Activated naive CD4-positive, alpha-beta T cell treated with anti-CD3 and anti-CD28 coated beads, Interleukin-2, amount 50 U/mL, for 24 hours (primary cell): Measurements from ENCODE around the gene RNF182.

Experiments used
- H3K27ac Mint-ChIP-seq: one replicate; pipeline ENCODE4 v1.8.0; 2021; ENCODE audit warnings: mild to moderate bottlenecking, mixed read lengths
- H3K27me3 Mint-ChIP-seq: one replicate; pipeline ENCODE4 v1.8.0; 2021; ENCODE audit warnings: mixed read lengths
- H3K36me3 Mint-ChIP-seq: one replicate; pipeline ENCODE4 v1.8.0; 2021; ENCODE audit warnings: mixed read lengths
- H3K4me1 Mint-ChIP-seq: one replicate; pipeline ENCODE4 v1.8.0; 2021; ENCODE audit warnings: mixed read lengths
- H3K4me3 Mint-ChIP-seq: one replicate; pipeline ENCODE4 v1.8.0; 2021; ENCODE audit warnings: mild to moderate bottlenecking, mixed read lengths
- H3K9me3 Mint-ChIP-seq: one replicate; pipeline ENCODE4 v1.8.0; 2021; ENCODE audit warnings: mixed read lengths

Gene RNF182

GRCh38 chr6:13978102-13978640, 53.4 kb downstream of the RNF182 start:
- peaks cover 31% of the 10 kb centered on the region for H3K27me3 Mint-ChIP-seq
- no peaks in the 10 kb centered on the region for H3K4me1 Mint-ChIP-seq
- H3K9me3 Mint-ChIP-seq = no peaks in the 10 kb centered on the region
- H3K36me3 Mint-ChIP-seq = no peaks in the 10 kb centered on the region
- no peak overlapping the region for H3K27ac Mint-ChIP-seq
- no peak overlapping the region for H3K4me3 Mint-ChIP-seq

GRCh38 chr6:13978787-13979186, 54.0 kb downstream of the RNF182 start:
- H3K27me3 Mint-ChIP-seq = peaks cover 35% of the 10 kb centered on the region
- H3K4me3 Mint-ChIP-seq = no peak overlapping the region
- H3K36me3 Mint-ChIP-seq = no peaks in the 10 kb centered on the region
- no peaks in the 10 kb centered on the region for H3K4me1 Mint-ChIP-seq
- no peak overlapping the region for H3K27ac Mint-ChIP-seq
- no peaks in the 10 kb centered on the region for H3K9me3 Mint-ChIP-seq

GRCh38 chr6:13979284-13980171, 54.8 kb downstream of the RNF182 start:
- H3K36me3 Mint-ChIP-seq = no peaks in the 10 kb centered on the region
- H3K4me3 Mint-ChIP-seq = no peak overlapping the region
- H3K9me3 Mint-ChIP-seq = no peaks in the 10 kb centered on the region
- H3K27me3 Mint-ChIP-seq = peaks cover 37% of the 10 kb centered on the region
- no peak overlapping the region for H3K27ac Mint-ChIP-seq
- H3K4me1 Mint-ChIP-seq = no peaks in the 10 kb centered on the region

GRCh38 chr6:13980534-13980933, 55.8 kb downstream of the RNF182 start:
- H3K4me1 Mint-ChIP-seq = no peaks in the 10 kb centered on the region
- H3K4me3 Mint-ChIP-seq = no peak overlapping the region
- no peaks in the 10 kb centered on the region for H3K36me3 Mint-ChIP-seq
- H3K9me3 Mint-ChIP-seq = no peaks in the 10 kb centered on the region
- H3K27me3 Mint-ChIP-seq = peaks cover 37% of the 10 kb centered on the region
- H3K27ac Mint-ChIP-seq = no peak overlapping the region

- H3K4me1 Mint-ChIP-seq = peaks cover 5% of the 10 kb centered on the region
- H3K27ac Mint-ChIP-seq = no peak overlapping the region
- H3K9me3 Mint-ChIP-seq = no peaks in the 10 kb centered on the region
- no peak overlapping the region for H3K4me3 Mint-ChIP-seq
- H3K27me3 Mint-ChIP-seq = peaks cover 42% of the 10 kb centered on the region
- H3K36me3 Mint-ChIP-seq = no peaks in the 10 kb centered on the region
These were observed 61.0 kb downstream of the RNF182 start for GRCh38 chr6:13985663-13986325.

GRCh38 chr6:13986700-13987399, 62.1 kb downstream of the RNF182 start:
- Mint-ChIP-seq H3K27ac (no peak overlapping the region), H3K9me3 (no peaks in the 10 kb centered on the region), H3K4me3 (no peak overlapping the region), H3K4me1 (peaks cover 5% of the 10 kb centered on the region), H3K36me3 (no peaks in the 10 kb centered on the region), H3K27me3 (peaks cover 40% of the 10 kb centered on the region)

GRCh38 chr6:13987400-13987865, 62.7 kb downstream of the RNF182 start:
- no peaks in the 10 kb centered on the region for H3K9me3 Mint-ChIP-seq

GRCh38 chr6:13988049-13988738, 63.4 kb downstream of the RNF182 start:
- no peak overlapping the region for H3K27ac Mint-ChIP-seq
- peaks cover 32% of the 10 kb centered on the region for H3K27me3 Mint-ChIP-seq

More at GRCh38 chr6:13987400-13987865, 62.7 kb downstream of the RNF182 start:
- H3K4me3 Mint-ChIP-seq = no peak overlapping the region
- no peaks in the 10 kb centered on the region for H3K36me3 Mint-ChIP-seq
- no peak overlapping the region for H3K27ac Mint-ChIP-seq
- peaks cover 5% of the 10 kb centered on the region for H3K4me1 Mint-ChIP-seq
- H3K27me3 Mint-ChIP-seq = peaks cover 34% of the 10 kb centered on the region

GRCh38 chr6:13988908-13989307, 64.2 kb downstream of the RNF182 start:
- H3K36me3 Mint-ChIP-seq = no peaks in the 10 kb centered on the region
- no peaks in the 10 kb centered on the region for H3K9me3 Mint-ChIP-seq
- H3K27me3 Mint-ChIP-seq = peaks cover 31% of the 10 kb centered on the region
- H3K4me3 Mint-ChIP-seq = no peak overlapping the region
- peaks cover 5% of the 10 kb centered on the region for H3K4me1 Mint-ChIP-seq
- no peak overlapping the region for H3K27ac Mint-ChIP-seq

More at GRCh38 chr6:13988049-13988738, 63.4 kb downstream of the RNF182 start:
- Mint-ChIP-seq H3K9me3 (no peaks in the 10 kb centered on the region), H3K36me3 (no peaks in the 10 kb centered on the region), H3K4me1 (peaks cover 5% of the 10 kb centered on the region), H3K4me3 (no peak overlapping the region)

GRCh38 chr6:13989496-13990144, 64.9 kb downstream of the RNF182 start:
- no peak overlapping the region for H3K4me3 Mint-ChIP-seq
- peaks cover 33% of the 10 kb centered on the region for H3K27me3 Mint-ChIP-seq
- peaks cover 5% of the 10 kb centered on the region for H3K4me1 Mint-ChIP-seq
- H3K27ac Mint-ChIP-seq = no peak overlapping the region
- no peaks in the 10 kb centered on the region for H3K36me3 Mint-ChIP-seq
- no peaks in the 10 kb centered on the region for H3K9me3 Mint-ChIP-seq

- Mint-ChIP-seq H3K4me3 (no peak overlapping the region), H3K27ac (no peak overlapping the region), H3K4me1 (peaks cover 5% of the 10 kb centered on the region), H3K9me3 (no peaks in the 10 kb centered on the region), H3K27me3 (peaks cover 34% of the 10 kb centered on the region), H3K36me3 (peaks cover 1% of the 10 kb centered on the region)
These were observed 66.0 kb downstream of the RNF182 start for GRCh38 chr6:13990796-13991195.

GRCh38 chr6:13991393-13991792, 66.6 kb downstream of the RNF182 start:
- H3K27ac Mint-ChIP-seq = no peak overlapping the region
- H3K4me3 Mint-ChIP-seq = no peak overlapping the region
- H3K4me1 Mint-ChIP-seq = peaks cover 5% of the 10 kb centered on the region
- peaks cover 36% of the 10 kb centered on the region for H3K27me3 Mint-ChIP-seq
- H3K36me3 Mint-ChIP-seq = peaks cover 1% of the 10 kb centered on the region
- no peaks in the 10 kb centered on the region for H3K9me3 Mint-ChIP-seq

- Mint-ChIP-seq H3K36me3 (peaks cover 1% of the 10 kb centered on the region), H3K4me1 (peaks cover 5% of the 10 kb centered on the region), H3K4me3 (no peak overlapping the region), H3K27me3 (peaks cover 32% of the 10 kb centered on the region), H3K9me3 (no peaks in the 10 kb centered on the region), H3K27ac (no peak overlapping the region)
These were observed 67.8 kb downstream of the RNF182 start for GRCh38 chr6:13992417-13993055.

- peaks cover 31% of the 10 kb centered on the region for H3K27me3 Mint-ChIP-seq
- no peaks in the 10 kb centered on the region for H3K9me3 Mint-ChIP-seq
- H3K36me3 Mint-ChIP-seq = peaks cover 1% of the 10 kb centered on the region
- H3K27ac Mint-ChIP-seq = no peak overlapping the region
- peaks cover 5% of the 10 kb centered on the region for H3K4me1 Mint-ChIP-seq
- no peak overlapping the region for H3K4me3 Mint-ChIP-seq
These were observed 68.7 kb downstream of the RNF182 start for GRCh38 chr6:13993416-13993815.
